ENCODE results near the gene LPAR1. TPM values are rescaled to one million over a fixed set of nuclear protein-coding genes. Genes with fewer than 3 reads are reported as not detected.
A peak's percentile ranks its signal among the peaks of the same experiment; 100 is the strongest.
"Not testable (repeated sequence)": the region's sequence is repeated elsewhere in the genome, so short reads cannot be mapped to it uniquely, and the experiment has no call there.

LPAR1 gene
- total RNA-seq, 3 donors from 2014 or later, result 27.5 to 44.9 (median 30.3) TPM

- Histone ChIP-seq H3K9me3 (no peaks in the 10 kb centered on the region), H3K36me3 (ENCODE audit: low read depth) (no peaks in the 10 kb centered on the region), H3K4me3 (no peak overlapping the region), H3K4me1 (ENCODE audit: low read depth) (no peaks in the 10 kb centered on the region)
- ATAC-seq (peak; percentile 53), DNase-seq (peak; percentile 36 to 48 (median 46))
- no peak for TF ChIP-seq CTCF (IDR thresholded peaks at IDR 0.05)
- intact Hi-C loops (cut with DNase I, micrococcal nuclease), result no loop called here
These were observed 163.2 kb downstream of the LPAR1 start for GRCh38 chr9:110874963-110875674.

- ATAC-seq, result no peak
- Histone ChIP-seq H3K36me3 (ENCODE audit: low read depth) (no peaks in the 10 kb centered on the region), H3K4me3 (no peak overlapping the region), H3K4me1 (ENCODE audit: low read depth) (no peaks in the 10 kb centered on the region), H3K9me3 (no peaks in the 10 kb centered on the region)
- no peak for TF ChIP-seq CTCF (IDR thresholded peaks at IDR 0.05)
- intact Hi-C loops (cut with DNase I, micrococcal nuclease), result no loop called here
- DNase-seq, result no peak
These were observed 165.3 kb downstream of the LPAR1 start for GRCh38 chr9:110872920-110873319.

GRCh38 chr9:110871736-110872135 lies 166.5 kb downstream of the LPAR1 start:
- H3K4me1 ChIP-seq (ENCODE audit: low read depth), result no peaks in the 10 kb centered on the region
- ATAC-seq (no peak), DNase-seq (no peak)
- no peak overlapping the region for H3K4me3 ChIP-seq
- no peaks in the 10 kb centered on the region for H3K9me3 ChIP-seq
- intact Hi-C loops (cut with DNase I, micrococcal nuclease), result no loop called here
- TF ChIP-seq CTCF (IDR thresholded peaks at IDR 0.05), result no peak
- H3K36me3 ChIP-seq (ENCODE audit: low read depth), result no peaks in the 10 kb centered on the region

- Histone ChIP-seq H3K9me3 (no peaks in the 10 kb centered on the region), H3K4me1 (ENCODE audit: low read depth) (no peaks in the 10 kb centered on the region), H3K36me3 (ENCODE audit: low read depth) (no peaks in the 10 kb centered on the region), H3K4me3 (no peak overlapping the region)
- intact Hi-C loops (cut with DNase I, micrococcal nuclease), result no loop called here
- DNase-seq, result no peak
- ATAC-seq, result no peak
- no peak for TF ChIP-seq CTCF (IDR thresholded peaks at IDR 0.05)
These were observed 168.3 kb downstream of the LPAR1 start for GRCh38 chr9:110869931-110870330.

GRCh38 chr9:110864011-110864410 lies 174.3 kb downstream of the LPAR1 start:
- H3K4me3 ChIP-seq, result no peak overlapping the region
- H3K9me3 ChIP-seq, result peaks cover 21% of the 10 kb centered on the region
- ATAC-seq (no peak), DNase-seq (no peak)
- H3K4me1 ChIP-seq (ENCODE audit: low read depth), result no peaks in the 10 kb centered on the region
- intact Hi-C loops (cut with DNase I, micrococcal nuclease), result no loop called here
- TF ChIP-seq CTCF (IDR thresholded peaks at IDR 0.05), result no peak
- H3K36me3 ChIP-seq (ENCODE audit: low read depth), result no peaks in the 10 kb centered on the region

GRCh38 chr9:110861370-110862110 lies 176.7 kb downstream of the LPAR1 start:
- intact Hi-C loops (cut with DNase I, micrococcal nuclease); DNase-seq; H3K4me1 ChIP-seq (ENCODE audit: low read depth); H3K4me3 ChIP-seq; H3K36me3 ChIP-seq (ENCODE audit: low read depth); ATAC-seq: not testable (repeated sequence)
- peaks cover 21% of the 10 kb centered on the region for H3K9me3 ChIP-seq

All from mucosa of descending colon (tissue), 3 donors.